CD14-positive monocyte (primary cell): Measurements from ENCODE around the gene ZNF423. TPM values are rescaled to one million over a fixed set of nuclear protein-coding genes. Genes with fewer than 3 reads are reported as not detected.

Source experiments
- DNase-seq, 3 donors: peaks; one replicate each; pipeline ENCODE4 v3.0.0-alpha.2; 2011 to 2022
- H2AFZ ChIP-seq: 2 replicates; pipeline ENCODE4 v1.6.0; 2012; ENCODE audit warnings: mild to moderate bottlenecking, low read depth, low read length, inconsistent platforms; ENCODE audit not compliant: insufficient read depth, poor library complexity, severe bottlenecking
- H3K27ac ChIP-seq, 2 donors: 1 replicate in 1 of 2; 2 replicates in 1 of 2; pipeline ENCODE4 v1.5.1; 2012 to 2013; ENCODE audit warnings: low read length in 2 of 2, control low read depth in 1 of 2, inconsistent platforms in 1 of 2, low read depth in 1 of 2, mild to moderate bottlenecking in 1 of 2
- H3K27me3 ChIP-seq, 2 donors: one replicate each; pipeline versions ENCODE4 v1.6.0 to v1.6.1; 2011 to 2013; ENCODE audit warnings: low read length in 2 of 2; ENCODE audit not compliant: control insufficient read depth in 2 of 2, insufficient read depth in 2 of 2
- H3K36me3 ChIP-seq, 2 donors: replicated peaks in 1 of 2; 1 replicate in 1 of 2; 2 replicates in 1 of 2; pipeline versions ENCODE4 v1.5.1 to v1.6.1; 2012 to 2013; ENCODE audit warnings: low read length in 2 of 2, control low read depth in 1 of 2, inconsistent platforms in 1 of 2, mild to moderate bottlenecking in 1 of 2; ENCODE audit not compliant: insufficient read depth in 2 of 2, control insufficient read depth in 1 of 2
- H3K4me1 ChIP-seq, 2 donors: 1 replicate in 1 of 2; 2 replicates in 1 of 2; pipeline versions ENCODE4 v1.5.1 to v1.6.1; 2012 to 2013; ENCODE audit warnings: low read length in 2 of 2, control low read depth in 1 of 2, inconsistent platforms in 1 of 2, mild to moderate bottlenecking in 1 of 2, moderate library complexity in 1 of 2; ENCODE audit not compliant: insufficient read depth in 2 of 2, control insufficient read depth in 1 of 2
- H3K4me2 ChIP-seq: replicated peaks from 2 replicates; pipeline ENCODE3; 2012; ENCODE audit warnings: low read length, moderate library complexity, mild to moderate bottlenecking; ENCODE audit not compliant: poor library complexity, severe bottlenecking; ENCODE audit errors: extremely low read depth
- H3K4me3 ChIP-seq, 3 experiments: fragments of 200-600 bp in 1 of 3; sonication (generic) in 1 of 3; replicated peaks in 1 of 3; 1 replicate in 2 of 3; 2 replicates in 1 of 3; pipeline ENCODE4 v1.5.1; 2011 to 2013; ENCODE audit warnings: low read length in 3 of 3, mild to moderate bottlenecking in 3 of 3, control low read depth in 2 of 3, low read depth in 2 of 3, inconsistent platforms in 1 of 3, moderate library complexity in 1 of 3
- H3K79me2 ChIP-seq: 2 replicates; pipeline ENCODE4 v1.6.0; 2012; ENCODE audit warnings: mild to moderate bottlenecking, control low read depth, inconsistent platforms, low read length, moderate library complexity; ENCODE audit not compliant: insufficient read depth
- H3K9ac ChIP-seq: 2 replicates; pipeline ENCODE4 v1.6.0; 2017; ENCODE audit warnings: low read length, mild to moderate bottlenecking; ENCODE audit not compliant: insufficient read depth, poor library complexity, severe bottlenecking
- H3K9me3 ChIP-seq, 2 donors: replicated peaks in 1 of 2; 1 replicate in 1 of 2; 2 replicates in 1 of 2; pipeline versions ENCODE4 v1.5.1 to v1.6.1; 2012 to 2013; ENCODE audit warnings: low read length in 2 of 2, control low read depth in 1 of 2; ENCODE audit not compliant: control insufficient read depth in 1 of 2, insufficient read depth in 1 of 2
- H4K20me1 ChIP-seq: 2 replicates; pipeline ENCODE4 v1.6.0; 2012; ENCODE audit warnings: mild to moderate bottlenecking, low read length, control low read depth, moderate library complexity; ENCODE audit not compliant: insufficient read depth
- H3K27ac Mint-ChIP-seq, 7 donors: one replicate each; pipeline ENCODE4 v1.8.0; 2020; ENCODE audit warnings: mild to moderate bottlenecking in 7 of 7, mixed read lengths in 7 of 7, moderate library complexity in 6 of 7, inconsistent platforms in 2 of 7
- H3K27me3 Mint-ChIP-seq, 3 donors: one replicate each; pipeline ENCODE4 v1.8.0; 2021 to 2022; ENCODE audit warnings: low read depth in 3 of 3, mild to moderate bottlenecking in 3 of 3, mixed read lengths in 3 of 3, moderate library complexity in 3 of 3, inconsistent platforms in 1 of 3
- H3K36me3 Mint-ChIP-seq, 2 donors: one replicate each; pipeline ENCODE4 v1.8.0; 2020; ENCODE audit warnings: mixed read lengths in 2 of 2, inconsistent platforms in 1 of 2, mild to moderate bottlenecking in 1 of 2
- H3K4me1 Mint-ChIP-seq: one replicate; pipeline ENCODE4 v1.8.0; 2020; ENCODE audit warnings: mild to moderate bottlenecking, mixed read lengths
- H3K4me3 Mint-ChIP-seq, 2 donors: one replicate each; pipeline ENCODE4 v1.8.0; 2020; ENCODE audit warnings: mild to moderate bottlenecking in 2 of 2, mixed read lengths in 2 of 2, moderate library complexity in 1 of 2
- H3K9me3 Mint-ChIP-seq, 7 donors: one replicate each; pipeline ENCODE4 v1.8.0; 2020 to 2022; ENCODE audit warnings: mixed read lengths in 7 of 7, mild to moderate bottlenecking in 6 of 7, moderate library complexity in 6 of 7, inconsistent platforms in 2 of 7
- CTCF ChIP-seq: fragments of 200-600 bp; IDR thresholded peaks from one replicate; pipeline ENCODE4 v1.8.0; 2022; ENCODE audit warnings: antibody characterized with exemption, mild to moderate bottlenecking
- WGBS: methylation state at CpG from one replicate; pipeline ENCODE4 v1.1.5; 2013; ENCODE audit warnings: missing lambda C conversion rate; ENCODE audit not compliant: insufficient coverage; 5-methylcytosine and 5-hydroxymethylcytosine counted together
- intact Hi-C, 2 donors: fragments of 100-400 bp; cut with micrococcal nuclease; formaldehyde crosslinking; loops; one replicate each; pipeline versions ENCODE4 v1.15.0 to v1.15.1; 2023
- polyA plus RNA-seq, 3 donors: library from polyadenylated mRNA; depleted of rRNA in 1 of 3; unstranded in 2 of 3; stranded (reverse) in 1 of 3; fragments of 300-500 nt in 2 of 3; fragments of >200 nt in 1 of 3; fragmentation: Illumina TruSeq in 2 of 3; gene quantifications; 1 replicate in 2 of 3; 2 replicates in 1 of 3; pipeline ENCODE4 v1.2.3, GENCODE V29; 2012 to 2021

ZNF423 gene
- polyA plus RNA-seq, 3 donors = not detected

DNA sequence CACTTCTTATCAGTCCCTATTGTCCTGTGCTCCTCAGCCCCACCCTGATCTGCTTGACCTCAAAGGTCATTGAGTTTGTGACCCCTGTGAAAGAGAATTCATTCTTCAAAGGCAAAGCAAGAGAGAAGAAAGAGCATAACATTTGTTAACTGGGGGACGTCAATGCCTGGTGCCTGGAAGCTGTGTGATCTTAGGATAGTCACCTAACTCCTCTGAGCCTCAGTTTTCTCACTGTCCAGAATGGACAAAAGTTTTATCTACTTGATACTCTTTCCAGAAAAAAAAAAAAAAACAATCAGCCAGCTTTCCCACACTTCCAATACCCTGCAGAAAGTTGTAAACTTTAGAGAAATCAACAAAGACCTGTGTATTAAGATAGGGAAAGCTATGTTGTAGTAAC lies 309.2 kb downstream of the ZNF423 start:
- Histone ChIP-seq H4K20me1 (no peaks in the 10 kb centered on the region), H3K4me2 (no peak overlapping the region), H3K4me1 (no peaks in the 10 kb centered on the region), H3K27me3 (no peaks in the 10 kb centered on the region), H3K9me3 (peaks cover 0 to 7% of the 10 kb centered on the region in 2 donors), H3K79me2 (no peaks in the 10 kb centered on the region), H3K36me3 (no peaks in the 10 kb centered on the region), H3K27ac (no peak overlapping the region), H3K9ac (no peak overlapping the region), H3K4me3 (no peak overlapping the region), H2AFZ (no peak overlapping the region)
- H3K9me3 Mint-ChIP-seq = peaks cover under 1 to 4% (median 2%) of the 10 kb centered on the region in 7 donors
- no CpG with 5 or more reads among the region's 1 CpG for WGBS
- H3K4me1 Mint-ChIP-seq = peaks cover 4% of the 10 kb centered on the region
- DNase-seq = no peak
- no peak overlapping the region for H3K27ac Mint-ChIP-seq
- H3K4me3 Mint-ChIP-seq = no peak overlapping the region
- no peak for TF ChIP-seq CTCF
- peaks cover 2 to 7% (median 2%) of the 10 kb centered on the region in 3 donors for H3K27me3 Mint-ChIP-seq
- intact Hi-C loops = no loop called here
- no peaks in the 10 kb centered on the region for H3K36me3 Mint-ChIP-seq

DNA sequence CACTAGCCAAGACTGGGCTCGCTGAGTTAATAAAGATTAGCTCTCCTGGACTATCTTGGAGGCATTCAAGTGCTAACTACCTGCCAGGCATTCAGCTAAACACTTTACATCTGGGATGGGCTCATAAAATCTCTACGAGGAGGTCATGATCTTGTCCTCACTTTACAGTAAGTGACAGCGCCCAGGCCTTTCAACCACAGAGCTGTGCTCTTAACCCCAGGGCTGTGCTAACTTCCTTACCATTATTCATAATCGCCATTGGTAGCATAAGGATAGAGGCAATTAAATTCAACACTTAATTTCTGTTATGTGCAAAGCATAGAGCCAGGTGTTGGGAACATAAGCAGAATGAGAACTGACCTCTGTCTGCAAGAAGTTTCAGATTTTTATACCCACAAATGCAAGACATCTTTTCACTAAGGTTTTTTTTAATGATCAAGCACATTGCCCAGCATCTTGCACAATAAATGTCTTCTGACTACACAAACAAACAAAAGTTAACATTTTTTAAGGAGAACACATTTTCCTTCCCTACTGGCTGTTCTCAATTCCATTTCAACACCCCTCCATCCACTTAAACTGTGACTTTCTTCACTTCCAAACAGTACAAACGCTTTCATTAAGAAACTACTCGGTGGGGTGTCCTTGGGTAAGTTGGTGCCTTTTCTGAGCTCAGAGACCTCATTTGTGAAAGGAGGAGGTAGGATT lies 310.0 kb downstream of the ZNF423 start:
- Histone ChIP-seq H3K9me3 (peaks cover 0 to 10% of the 10 kb centered on the region in 2 donors), H3K27ac (no peak overlapping the region), H3K4me2 (no peak overlapping the region), H3K79me2 (no peaks in the 10 kb centered on the region), H3K4me1 (no peaks in the 10 kb centered on the region), H3K4me3 (no peak overlapping the region), H3K27me3 (no peaks in the 10 kb centered on the region), H3K36me3 (no peaks in the 10 kb centered on the region), H3K9ac (no peak overlapping the region), H2AFZ (no peak overlapping the region), H4K20me1 (no peaks in the 10 kb centered on the region)
- WGBS = 71% methylated on average over 3 of the region's 6 CpGs
- Mint-ChIP-seq H3K27ac (no peak overlapping the region), H3K4me1 (peaks cover 4% of the 10 kb centered on the region), H3K4me3 (no peak overlapping the region), H3K9me3 (peaks cover 2 to 8% (median 5%) of the 10 kb centered on the region in 7 donors), H3K36me3 (no peaks in the 10 kb centered on the region), H3K27me3 (peaks cover 2 to 6% (median 2%) of the 10 kb centered on the region in 3 donors)
- TF ChIP-seq CTCF = no peak
- intact Hi-C loops = no loop called here
- no peak for DNase-seq
